K562 (cell line): ENCODE measurements around the gene IARS2. TPM values are rescaled to one million over a fixed set of nuclear protein-coding genes. Genes with fewer than 3 reads are reported as not detected.

ENCODE experiments used
- ATAC-seq: fragments of 200-7000 bp; cut with Tn5 transposase; 3 replicates; pipeline ENCODE4 v1.9.1; 2020; ENCODE audit warnings: moderate library complexity
- BruUV-seq: library from RNA; stranded (reverse); fragments of 400-500 nt; replicated peaks from 2 replicates; lab custom pipeline; 2021; lab: Mats Ljungman, UMichigan
- CTCF ChIA-PET: fragments of 300-600 bp; formaldehyde crosslinking; extraction: SDS; loops from one replicate; lab custom pipeline; 2021; ENCODE audit warnings: low intra/inter-chr PET ratio; lab: Yijun Ruan, JAX
- POLR2A ChIA-PET: fragments of 300-600, 350-650 bp; sonication (Branson Sonifier 250); formaldehyde crosslinking; extraction: SDS; loops from one replicate; lab custom pipeline; 2021; ENCODE audit warnings: antibody characterized with exemption, inconsistent platforms; lab: Yijun Ruan, JAX
- DNase-seq, 4 experiments: peaks; one replicate each; pipeline versions ENCODE4 v3.0.0 to v3.0.0-alpha.2; 2011 to 2018; ENCODE audit warnings: low spot score in 3 of 4, mixed read lengths in 3 of 4; ENCODE audit errors: extremely low read depth in 1 of 4
- FAIRE-seq: peaks from 2 replicates; lab custom pipeline; 2011; peaks lifted over from hg19 to GRCh38; lab: Jason Lieb, UNC
- H2AFZ ChIP-seq: 2 replicates; pipeline ENCODE4 v1.6.0; 2011; ENCODE audit warnings: low read depth, low read length, control low read depth, inconsistent platforms
- H3K27ac ChIP-seq: fragments of 200-600 bp; 3 replicates; pipeline ENCODE4 v1.8.0; 2011; ENCODE audit warnings: low read depth, mild to moderate bottlenecking, control low read depth, inconsistent platforms, low read length, moderate library complexity, mixed read lengths; ENCODE audit errors: extremely low read depth
- H3K27me3 ChIP-seq, 2 experiments: fragments of 300-600 bp in 1 of 2; 2 replicates in 1 of 2; 3 replicates in 1 of 2; pipeline versions ENCODE4 v1.6.0 to v1.8.0; 2011; ENCODE audit warnings: inconsistent platforms in 2 of 2, low read length in 2 of 2, mild to moderate bottlenecking in 1 of 2, mixed read lengths in 1 of 2, moderate library complexity in 1 of 2; ENCODE audit not compliant: control insufficient read depth in 2 of 2, insufficient read depth in 2 of 2
- H3K36me3 ChIP-seq: fragments of 300-600 bp; 3 replicates; pipeline ENCODE4 v1.8.0; 2011; ENCODE audit warnings: mild to moderate bottlenecking, low read length, inconsistent platforms; ENCODE audit not compliant: control insufficient read depth, insufficient read depth
- H3K4me1 ChIP-seq, 2 experiments: fragments of 200-600 bp in 1 of 2; replicated peaks in 1 of 2; 2 replicates in 1 of 2; 3 replicates in 1 of 2; pipeline versions ENCODE4 v1.5.1 to v1.8.0; 2011; ENCODE audit warnings: inconsistent platforms in 2 of 2, low read length in 2 of 2, mild to moderate bottlenecking in 1 of 2, mixed read lengths in 1 of 2, moderate library complexity in 1 of 2; ENCODE audit not compliant: control insufficient read depth in 2 of 2, insufficient read depth in 2 of 2
- H3K4me2 ChIP-seq: 2 replicates; pipeline ENCODE4 v1.6.1; 2011; ENCODE audit warnings: low read length, control low read depth, inconsistent platforms, mixed read lengths; ENCODE audit not compliant: insufficient read depth
- H3K4me3 ChIP-seq: fragments of 200-600 bp; sonication (generic), shearing (Covaris generic); 2 replicates; pipeline ENCODE4 v1.5.1; 2016; ENCODE audit warnings: control low read depth, inconsistent platforms
- H3K79me2 ChIP-seq: fragments of 200-600 bp; 3 replicates; pipeline ENCODE4 v1.8.0; 2011; ENCODE audit warnings: low read length, inconsistent platforms; ENCODE audit not compliant: control insufficient read depth, insufficient read depth
- H3K9ac ChIP-seq, 2 experiments: 2 replicates each; pipeline versions ENCODE4 v1.6.0 to v1.6.1; 2011; ENCODE audit warnings: low read depth in 2 of 2, low read length in 2 of 2, control low read depth in 1 of 2, inconsistent platforms in 1 of 2, mild to moderate bottlenecking in 1 of 2, mixed read lengths in 1 of 2; ENCODE audit not compliant: insufficient read depth in 1 of 2
- H3K9me1 ChIP-seq: one replicate; pipeline ENCODE4 v1.6.0; 2011; ENCODE audit warnings: inconsistent platforms, mild to moderate bottlenecking, low read length, moderate library complexity; ENCODE audit not compliant: control insufficient read depth, insufficient read depth
- H3K9me3 ChIP-seq: replicated peaks from 2 replicates; pipeline ENCODE4 v1.5.1; 2011; ENCODE audit warnings: low read depth, low read length, inconsistent platforms; ENCODE audit not compliant: control insufficient read depth, insufficient read depth
- H4K20me1 ChIP-seq: replicated peaks from 2 replicates; pipeline ENCODE4 v1.6.1; 2011; ENCODE audit warnings: low read length, inconsistent platforms, mixed read lengths; ENCODE audit not compliant: control insufficient read depth, insufficient read depth
- PHB ChIP-seq: fragments of 250-450 bp; sonication (Bioruptor Pico); IDR thresholded peaks from 2 replicates; pipeline ENCODE4 v1.5.0; 2021
- SP1 ChIP-seq: sonication (generic); formaldehyde crosslinking; IDR thresholded peaks from 2 replicates; pipeline ENCODE4 v1.8.1; 2022; ENCODE audit warnings: mild to moderate bottlenecking, missing genetic modification reagents
- ZFP91 ChIP-seq: sonication (generic); formaldehyde crosslinking; IDR thresholded peaks from 2 replicates; pipeline ENCODE4 v1.8.0; 2022; ENCODE audit warnings: mild to moderate bottlenecking, missing genetic modification reagents
- ZNF384 ChIP-seq: IDR thresholded peaks from 2 replicates; pipeline ENCODE4 v1.6.1; 2012; ENCODE audit warnings: low read depth, low read length, improper control_type of control experiment
- ZNF561 ChIP-seq: fragments of 450-650 bp; formaldehyde crosslinking; conservative IDR thresholded peaks from 2 replicates; pipeline ENCODE4 v1.4.0; 2020; ENCODE audit warnings: mild to moderate bottlenecking, moderate library complexity
- ZNF764 ChIP-seq: fragments of 250-450 bp; sonication (Bioruptor Pico); IDR thresholded peaks from 2 replicates; pipeline ENCODE4 v1.4.0; 2020; ENCODE audit warnings: low read depth, mild to moderate bottlenecking, moderate library complexity
- WGBS: fragments of 100-300 bp; shearing (Covaris generic); methylation state at CpG from one replicate; pipeline ENCODE4 v1.1.6; 2016; ENCODE audit warnings: low coverage, mixed read lengths; ENCODE audit not compliant: insufficient coverage; ENCODE audit errors: missing lambda C conversion rate; 5-methylcytosine and 5-hydroxymethylcytosine counted together
- in situ Hi-C: fragments of 300-500 bp; cut with MboI; formaldehyde crosslinking; loops from 4 replicates; pipeline ENCODE4 v1.15.0; 2018; ENCODE audit warnings: inconsistent platforms, mixed read lengths
- intact Hi-C: fragments of 100-400 bp; cut with micrococcal nuclease; formaldehyde crosslinking; loops from 2 replicates; pipeline ENCODE4 v1.14.2; 2022
- polyA plus RNA-seq, 8 experiments: library from polyadenylated mRNA; depleted of rRNA in 4 of 8; stranded (reverse) in 5 of 8; unstranded in 3 of 8; fragments of >200 nt; fragmentation: Nextera tagmentation in 2 of 8; fragmentation: Illumina TruSeq in 1 of 8; extraction: Ambion mirVana in 2 of 8; extraction: Trizol in 1 of 8; gene quantifications; 2 replicates each; pipeline versions ENCODE4 v1.2.1 to v1.2.3, GENCODE V29; 2011 to 2014; ENCODE audit warnings: inconsistent platforms in 1 of 8, missing spikeins in 1 of 8
- total RNA-seq, 7 experiments: library from RNA; depleted of rRNA in 6 of 7; stranded (reverse); fragments of >200 nt in 6 of 7; fragmentation: Illumina TruSeq in 2 of 7; extraction: Trizol in 2 of 7; gene quantifications; 2 replicates each; pipeline versions ENCODE4 v1.2.1 to v1.2.3, GENCODE V29; 2011 to 2021; ENCODE audit warnings: low replicate concordance in 1 of 7

IARS2 gene
- total and polyA plus RNA-seq, 9 of the 15 experiments (the other 6 are each of a cell fraction or from before 2014, with no cell fraction given), result 39.6 to 127 (median 93.8) TPM

GRCh38 chr1:220077887-220078286, 16.0 kb upstream of the IARS2 start:
- ATAC-seq (peak; percentile 56), DNase-seq (no peak), FAIRE-seq (peak; percentile 35)
- 97% methylated on average over 3 of the region's 3 CpGs for WGBS
- 0 out of 2 replicates have a peak, but pooled peaks have one; percentile 12 for TF ChIP-seq ZNF384
- peak; percentile 31; the same call in 1 of the 2 replicates for TF ChIP-seq ZFP91 (CRISPR knock-in tag)
- TF ChIP-seq ZNF764, result no peak
- intact Hi-C loops (no loop called here), in situ Hi-C loops (no loop called here)
- no peaks in the 10 kb centered on the region for H3K79me2 ChIP-seq
- H3K9ac ChIP-seq, result no peak overlapping the region
- H3K9me3 ChIP-seq, result no peaks in the 10 kb centered on the region
- peaks cover 17% of the 10 kb centered on the region; the same call in 2 of the 3 replicates for H3K36me3 ChIP-seq
- H3K4me2 ChIP-seq, result no peak overlapping the region
- H4K20me1 ChIP-seq, result no peaks in the 10 kb centered on the region
- H3K27me3 ChIP-seq, result no peaks in the 10 kb centered on the region
- H3K9me1 ChIP-seq, result no peaks in the 10 kb centered on the region
- POLR2A ChIA-PET, result interaction anchor here (0.7 kb wide), 1 partner anchor 12 kb away, joined by 4 read pairs; the partner anchor contains the start of gene BPNT1
- no peak overlapping the region for H3K4me3 ChIP-seq
- no TSS peak for BruUV-seq
- no peak overlapping the region for H2AFZ ChIP-seq
- H3K27ac ChIP-seq, result no peak overlapping the region
- no peaks in the 10 kb centered on the region for H3K4me1 ChIP-seq
- CTCF ChIA-PET, result no interaction called here

GRCh38 chr1:220084460-220084859, 9.5 kb upstream of the IARS2 start:
- no TSS peak for BruUV-seq
- in situ Hi-C loops, result no loop called here
- H3K36me3 ChIP-seq, result peaks cover 9% of the 10 kb centered on the region
- CTCF ChIA-PET, result no interaction called here
- peaks cover 0 to 6% of the 10 kb centered on the region in 2 experiments; a peak in 1 of 5 replicates for H3K4me1 ChIP-seq
- H4K20me1 ChIP-seq, result no peaks in the 10 kb centered on the region
- no peaks in the 10 kb centered on the region for H3K27me3 ChIP-seq
- H3K9me3 ChIP-seq, result no peaks in the 10 kb centered on the region
- WGBS, result 92% methylated on average over 1 of the region's 1 CpG
- no peaks in the 10 kb centered on the region for H3K9me1 ChIP-seq
- DNase-seq, result no peak
- H2AFZ ChIP-seq, result no peak overlapping the region
- H3K27ac ChIP-seq, result no peak overlapping the region
- H3K4me2 ChIP-seq, result no peak overlapping the region
- no peak for FAIRE-seq
- H3K9ac ChIP-seq, result no peak overlapping the region
- POLR2A ChIA-PET, result interaction anchor here (1.6 kb wide), 1 partner anchor 16 kb away, joined by 4 read pairs; no protein-coding TSS in a partner anchor
- intact Hi-C loops, result no loop called here
- H3K4me3 ChIP-seq, result no peak overlapping the region
- TF ChIP-seq ZNF561 (no peak), SP1 (CRISPR knock-in tag) (no peak), PHB (CRISPR knock-in tag) (no peak)
- TF ChIP-seq, all 486 proteins: peak for 0
- H3K79me2 ChIP-seq, result peaks cover 26% of the 10 kb centered on the region
- no peak for ATAC-seq
